ENCODE measurements around the gene CCDC51. TPM values are rescaled to one million over a fixed set of nuclear protein-coding genes. Genes with fewer than 3 reads are reported as not detected.
"Not testable (repeated sequence)": the region's sequence is repeated elsewhere in the genome, so short reads cannot be mapped to it uniquely, and the experiment has no call there.

The CCDC51 gene
- total and polyA plus RNA-seq, 2 donors (not counting 3 experiments of a cell fraction or from before 2014, with no cell fraction given): 11.2 to 11.3 TPM

DNA sequence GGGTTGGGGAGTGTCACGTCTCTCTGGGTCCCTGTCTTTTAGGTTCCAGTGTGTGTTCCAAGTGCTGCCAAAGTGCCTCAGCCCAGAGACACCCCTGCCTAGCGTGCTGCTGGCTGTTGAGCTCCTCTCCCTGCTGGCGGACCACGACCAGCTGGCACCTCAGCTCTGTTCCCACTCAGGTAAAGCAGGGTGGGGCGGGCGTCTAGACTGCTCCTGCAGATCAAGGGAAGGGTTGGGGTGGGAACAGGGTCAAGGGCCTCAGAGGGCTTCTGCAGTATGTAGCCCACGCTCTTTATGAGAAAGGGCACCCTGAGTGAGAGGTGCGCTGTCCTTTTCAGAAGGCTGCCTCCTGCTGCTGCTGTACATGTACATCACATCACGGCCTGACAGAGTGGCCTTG lies 23.8 kb upstream of the CCDC51 start:
- Histone ChIP-seq H3K9me1 (replicated peaks; ENCODE audit: control insufficient read depth, extremely low read depth, insufficient read depth, low read length) (no peaks in the 10 kb centered on the region), H3K9ac (replicated peaks; ENCODE audit: extremely low read depth, insufficient read depth, low read length) (no peak overlapping the region), H3K27me3 (ENCODE audit: control insufficient read depth in 2 of 2, insufficient read depth in 2 of 2, low read length in 2 of 2) (no peaks in the 10 kb centered on the region), H3K9me3 (replicated peaks; ENCODE audit: control insufficient read depth, insufficient read depth, low read length) (no peaks in the 10 kb centered on the region), H3K4me3 (replicated peaks in 1 of 3; ENCODE audit: insufficient read depth in 1 of 3, low read depth in 1 of 3, low read length in 3 of 3) (no peak overlapping the region), H4K20me1 (replicated peaks; ENCODE audit: control insufficient read depth, extremely low read depth, insufficient read depth, low read length) (no peaks in the 10 kb centered on the region), H3K36me3 (ENCODE audit: control insufficient read depth in 2 of 2, extremely low read depth in 1 of 2, insufficient read depth in 2 of 2, low read length in 2 of 2) (peaks cover 7 to 39% of the 10 kb centered on the region in 2 experiments), H3K79me2 (ENCODE audit: control insufficient read depth, insufficient read depth, low read length) (peaks cover 21% of the 10 kb centered on the region), H2AFZ (ENCODE audit: low read depth, low read length) (no peak overlapping the region), H3K4me1 (ENCODE audit: control insufficient read depth, extremely low read depth, insufficient read depth, low read length) (peaks cover 24% of the 10 kb centered on the region), H3K27ac (ENCODE audit: insufficient read depth, low read depth, low read length) (no peak overlapping the region), H3K4me2 (ENCODE audit: insufficient read depth, low read length) (no peak overlapping the region)
- BruUV-seq (replicated peaks): no TSS peak
- DNase-seq (ENCODE audit: low read depth, low spot score) (no peak), FAIRE-seq (no peak)
- dilution Hi-C loops (cut with MboI; ENCODE audit: extremely low pct_ligation_motif_present, low sequenced_read_pairs) (no loop called here), intact Hi-C loops (cut with micrococcal nuclease) (loop anchor here (2.0 kb wide), 2 partner anchors 17 to 145 kb away; partner anchors contain the start of genes ATRIP and UQCRC1)
- ChIA-PET CTCF (interaction anchor here (1.0 to 6.2 kb wide), 8 partner anchors 10 to 190 kb away, joined by 3 to 63 read pairs (median 6); no protein-coding TSS in a partner anchor), POLR2A (no interaction called here)
- TF ChIP-seq, protein P1, sequence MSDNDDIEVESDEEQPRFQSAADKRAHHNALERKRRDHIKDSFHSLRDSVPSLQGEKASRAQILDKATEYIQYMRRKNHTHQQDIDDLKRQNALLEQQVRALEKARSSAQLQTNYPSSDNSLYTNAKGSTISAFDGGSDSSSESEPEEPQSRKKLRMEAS (IDR thresholded peaks at IDR 0.05; ENCODE audit: insufficient read depth, insufficient read length): no peak
- TF ChIP-seq POLR2A (IDR thresholded peaks at IDR 0.05; ENCODE audit: low read depth, low read length) (no peak), MYC (IDR thresholded peaks at IDR 0.05; ENCODE audit: low read depth, low read length) (no peak), GATA2 (IDR thresholded peaks at IDR 0.05; ENCODE audit: insufficient read depth, insufficient read length, low read depth, low read length) (no peak), POLR2AphosphoS5 (IDR thresholded peaks at IDR 0.05; ENCODE audit: insufficient read depth, low read depth, low read length) (no peak), CTCF (IDR thresholded peaks at IDR 0.05; ENCODE audit: extremely low read depth in 1 of 2, insufficient read depth in 1 of 2, low read depth in 1 of 2, low read length in 2 of 2) (no peak), FOS (IDR thresholded peaks at IDR 0.05; ENCODE audit: borderline replicate concordance, insufficient read depth, low read length) (no peak), EZH2 (IDR thresholded peaks at IDR 0.05; ENCODE audit: borderline replicate concordance, low read depth, low read length, severe bottlenecking) (no peak), JUN (IDR thresholded peaks at IDR 0.05; ENCODE audit: borderline replicate concordance, insufficient read depth, insufficient read length, low read depth) (no peak)

GRCh38 chr3:48461767-48462166 lies 21.8 kb upstream of the CCDC51 start:
- H3K27me3 ChIP-seq (ENCODE audit: control insufficient read depth in 2 of 2, insufficient read depth in 2 of 2, low read length in 2 of 2); H3K4me2 ChIP-seq (ENCODE audit: insufficient read depth, low read length); H3K4me3 ChIP-seq (replicated peaks in 1 of 3; ENCODE audit: insufficient read depth in 1 of 3, low read depth in 1 of 3, low read length in 3 of 3); H3K9me1 ChIP-seq (replicated peaks; ENCODE audit: control insufficient read depth, extremely low read depth, insufficient read depth, low read length); intact Hi-C loops (cut with micrococcal nuclease); H3K79me2 ChIP-seq (ENCODE audit: control insufficient read depth, insufficient read depth, low read length); FAIRE-seq; DNase-seq (ENCODE audit: low read depth, low spot score); H2AFZ ChIP-seq (ENCODE audit: low read depth, low read length); H3K9me3 ChIP-seq (replicated peaks; ENCODE audit: control insufficient read depth, insufficient read depth, low read length); BruUV-seq (replicated peaks); POLR2A ChIA-PET; dilution Hi-C loops (cut with MboI; ENCODE audit: extremely low pct_ligation_motif_present, low sequenced_read_pairs); H3K9ac ChIP-seq (replicated peaks; ENCODE audit: extremely low read depth, insufficient read depth, low read length); H4K20me1 ChIP-seq (replicated peaks; ENCODE audit: control insufficient read depth, extremely low read depth, insufficient read depth, low read length); H3K27ac ChIP-seq (ENCODE audit: insufficient read depth, low read depth, low read length): not testable (repeated sequence)
- Histone ChIP-seq H3K4me1 (ENCODE audit: control insufficient read depth, extremely low read depth, insufficient read depth, low read length) (peaks cover 13% of the 10 kb centered on the region), H3K36me3 (ENCODE audit: control insufficient read depth in 2 of 2, extremely low read depth in 1 of 2, insufficient read depth in 2 of 2, low read length in 2 of 2) (peaks cover 14 to 25% of the 10 kb centered on the region in 2 experiments)
- CTCF ChIA-PET: interaction anchor here (1.0 to 4.5 kb wide), 3 partner anchors 26 to 87 kb away, joined by 3 to 20 read pairs (median 12); no protein-coding TSS in a partner anchor
